Osteocyte (in vitro differentiated cells): ENCODE data around the gene TNKS2. TPM values are rescaled to one million over a fixed set of nuclear protein-coding genes. Genes with fewer than 3 reads are reported as not detected.

Experiments
- DNase-seq: peaks from one replicate; pipeline ENCODE4 v3.0.0; 2021; ENCODE audit warnings: mixed read lengths; ENCODE audit not compliant: unreplicated experiment; ENCODE audit errors: extremely low spot score
- H3K27ac Mint-ChIP-seq: one replicate; pipeline ENCODE4 v1.8.0; 2021; ENCODE audit warnings: mild to moderate bottlenecking, mixed read lengths; ENCODE audit not compliant: unreplicated experiment
- H3K27me3 Mint-ChIP-seq: one replicate; pipeline ENCODE4 v1.8.0; 2021; ENCODE audit warnings: mixed read lengths; ENCODE audit not compliant: unreplicated experiment
- H3K36me3 Mint-ChIP-seq: one replicate; pipeline ENCODE4 v1.8.0; 2021; ENCODE audit warnings: mixed read lengths; ENCODE audit not compliant: unreplicated experiment
- H3K4me1 Mint-ChIP-seq: one replicate; pipeline ENCODE4 v1.8.0; 2021; ENCODE audit warnings: mixed read lengths; ENCODE audit not compliant: unreplicated experiment
- H3K4me3 Mint-ChIP-seq: one replicate; pipeline ENCODE4 v1.8.0; 2021; ENCODE audit warnings: mild to moderate bottlenecking, moderate library complexity, mixed read lengths; ENCODE audit not compliant: unreplicated experiment
- H3K9me3 Mint-ChIP-seq: one replicate; pipeline ENCODE4 v1.8.0; 2021; ENCODE audit warnings: mixed read lengths; ENCODE audit not compliant: unreplicated experiment
- CTCF ChIP-seq: fragments of 200-600 bp; sonication (generic); IDR thresholded peaks from 2 replicates; pipeline ENCODE4 v1.5.0; 2021; ENCODE audit warnings: antibody characterized with exemption, mild to moderate bottlenecking, moderate library complexity
- total RNA-seq: library from RNA; stranded (reverse); gene quantifications from 2 replicates; pipeline ENCODE4 v1.2.1, GENCODE V29; 2021

The TNKS2 gene
- total RNA-seq, 1 donor from 2014 or later, result 64.9 TPM

- Mint-ChIP-seq H3K4me3 (no peak overlapping the region), H3K36me3 (peaks cover 42% of the 10 kb centered on the region), H3K4me1 (no peaks in the 10 kb centered on the region), H3K27me3 (no peaks in the 10 kb centered on the region), H3K9me3 (no peaks in the 10 kb centered on the region), H3K27ac (no peak overlapping the region)
- no peak for DNase-seq
- no peak for TF ChIP-seq CTCF
Measured at GRCh38 chr10:91820144-91820543, 21.9 kb downstream of the TNKS2 start.

- peaks cover 58% of the 10 kb centered on the region for H3K36me3 Mint-ChIP-seq
- H3K4me1 Mint-ChIP-seq, result no peaks in the 10 kb centered on the region
- TF ChIP-seq CTCF, result no peak
- no peak for DNase-seq
- no peaks in the 10 kb centered on the region for H3K9me3 Mint-ChIP-seq
- H3K27ac Mint-ChIP-seq, result no peak overlapping the region
- no peak overlapping the region for H3K4me3 Mint-ChIP-seq
- no peaks in the 10 kb centered on the region for H3K27me3 Mint-ChIP-seq
Measured at GRCh38 chr10:91824076-91824475, 25.9 kb downstream of the TNKS2 start.

GRCh38 chr10:91829268-91829667 lies 31.0 kb downstream of the TNKS2 start:
- DNase-seq, result no peak
- H3K27me3 Mint-ChIP-seq, result no peaks in the 10 kb centered on the region
- H3K9me3 Mint-ChIP-seq, result no peaks in the 10 kb centered on the region
- no peak overlapping the region for H3K4me3 Mint-ChIP-seq
- H3K4me1 Mint-ChIP-seq, result no peaks in the 10 kb centered on the region
- peaks cover 69% of the 10 kb centered on the region for H3K36me3 Mint-ChIP-seq
- H3K27ac Mint-ChIP-seq, result no peak overlapping the region
- TF ChIP-seq CTCF, result no peak

GRCh38 chr10:91838199-91838598 lies 40.0 kb downstream of the TNKS2 start:
- no peak for DNase-seq
- no peaks in the 10 kb centered on the region for H3K9me3 Mint-ChIP-seq
- H3K4me3 Mint-ChIP-seq, result no peak overlapping the region
- H3K27ac Mint-ChIP-seq, result no peak overlapping the region
- H3K4me1 Mint-ChIP-seq, result no peaks in the 10 kb centered on the region
- H3K27me3 Mint-ChIP-seq, result no peaks in the 10 kb centered on the region
- peaks cover 56% of the 10 kb centered on the region for H3K36me3 Mint-ChIP-seq
- no peak for TF ChIP-seq CTCF

- no peaks in the 10 kb centered on the region for H3K4me1 Mint-ChIP-seq
- peaks cover 55% of the 10 kb centered on the region for H3K36me3 Mint-ChIP-seq
- H3K27ac Mint-ChIP-seq, result no peak overlapping the region
- H3K27me3 Mint-ChIP-seq, result no peaks in the 10 kb centered on the region
- no peak for TF ChIP-seq CTCF
- no peaks in the 10 kb centered on the region for H3K9me3 Mint-ChIP-seq
- DNase-seq, result no peak
- no peak overlapping the region for H3K4me3 Mint-ChIP-seq
Measured at GRCh38 chr10:91843083-91843482, 44.9 kb downstream of the TNKS2 start.
